ENCODE measurements around the gene C1orf21.

Gene C1orf21

DNA sequence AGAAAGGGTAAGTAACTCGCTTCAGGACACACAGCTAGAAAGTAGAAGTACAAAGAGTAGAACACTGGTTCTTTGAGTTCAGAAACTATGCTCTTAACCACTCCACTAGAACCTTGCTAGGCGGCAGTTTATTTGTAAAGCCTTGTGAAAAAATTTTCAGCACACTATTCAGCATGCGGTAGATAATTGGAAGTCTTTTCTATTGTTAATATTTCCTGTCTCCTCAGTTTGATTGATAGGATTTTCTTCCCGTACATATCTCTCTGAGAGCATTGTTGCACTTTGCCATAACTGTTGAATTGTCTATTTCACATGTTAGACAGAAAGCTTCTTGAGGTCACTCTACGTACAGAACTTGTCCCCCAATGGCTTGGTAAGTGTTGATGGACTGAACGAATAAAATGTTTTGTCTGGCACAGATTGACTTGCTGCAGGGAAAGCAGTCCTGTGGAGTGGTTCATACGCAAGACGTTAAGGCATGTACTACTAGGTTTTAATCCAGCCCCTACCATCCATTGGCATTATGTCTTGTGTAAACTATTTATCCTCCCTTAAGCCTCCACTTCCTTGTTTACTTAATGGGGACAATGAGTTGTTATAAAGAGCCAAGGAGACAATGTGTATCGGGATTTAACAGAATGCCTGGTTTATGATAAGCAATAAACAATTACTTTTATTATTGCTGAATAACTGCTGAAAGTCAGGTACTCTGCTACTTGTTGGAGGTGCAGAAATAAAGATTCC is 35.8 kb downstream of the C1orf21 start:
- no peak for DNase-seq

DNA sequence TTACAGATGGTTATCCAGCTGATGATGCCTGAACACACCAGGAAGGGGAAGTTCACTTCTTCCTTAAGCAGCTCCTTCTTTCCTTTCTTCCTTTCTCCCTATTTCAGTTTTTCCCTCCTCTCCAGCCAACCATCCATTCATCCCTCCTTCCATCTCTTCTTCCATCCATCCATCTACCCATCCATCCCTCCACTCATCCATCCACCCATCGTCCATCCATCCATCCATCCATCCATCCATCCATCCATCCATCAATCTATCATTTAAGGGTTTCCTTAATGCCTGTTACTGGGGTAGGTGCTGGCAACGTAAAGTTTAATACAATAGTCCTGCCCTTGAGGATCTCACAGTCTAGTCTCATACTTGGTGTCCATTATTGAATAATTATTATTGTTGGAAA is 36.8 kb downstream of the C1orf21 start:
- Histone ChIP-seq H3K36me3 (ENCODE audit: control insufficient read depth, insufficient read depth, low read length) (no peaks in the 10 kb centered on the region), H3K27me3 (replicated peaks; ENCODE audit: control insufficient read depth, insufficient read depth, low read length, poor library complexity, severe bottlenecking) (no peaks in the 10 kb centered on the region), H3K4me3 (ENCODE audit: insufficient read depth, low read depth, low read length, poor library complexity, severe bottlenecking) (no peak overlapping the region), H3K9me3 (ENCODE audit: control insufficient read depth, low read length) (no peaks in the 10 kb centered on the region), H3K4me1 (ENCODE audit: control insufficient read depth, insufficient read depth, low read length, poor library complexity, severe bottlenecking) (no peaks in the 10 kb centered on the region), H3K27ac (ENCODE audit: insufficient read depth, low read length, poor library complexity, severe bottlenecking) (no peak overlapping the region)
- DNase-seq: no peak

More for the DNA sequence above, 35.8 kb downstream of the C1orf21 start:
- H3K4me3 ChIP-seq (ENCODE audit: insufficient read depth, low read depth, low read length, poor library complexity, severe bottlenecking): no peak overlapping the region
- no peaks in the 10 kb centered on the region for H3K4me1 ChIP-seq (ENCODE audit: control insufficient read depth, insufficient read depth, low read length, poor library complexity, severe bottlenecking)
- no peak overlapping the region for H3K27ac ChIP-seq (ENCODE audit: insufficient read depth, low read length, poor library complexity, severe bottlenecking)
- H3K27me3 ChIP-seq (replicated peaks; ENCODE audit: control insufficient read depth, insufficient read depth, low read length, poor library complexity, severe bottlenecking): no peaks in the 10 kb centered on the region
- no peaks in the 10 kb centered on the region for H3K36me3 ChIP-seq (ENCODE audit: control insufficient read depth, insufficient read depth, low read length)
- no peaks in the 10 kb centered on the region for H3K9me3 ChIP-seq (ENCODE audit: control insufficient read depth, low read length)

DNA sequence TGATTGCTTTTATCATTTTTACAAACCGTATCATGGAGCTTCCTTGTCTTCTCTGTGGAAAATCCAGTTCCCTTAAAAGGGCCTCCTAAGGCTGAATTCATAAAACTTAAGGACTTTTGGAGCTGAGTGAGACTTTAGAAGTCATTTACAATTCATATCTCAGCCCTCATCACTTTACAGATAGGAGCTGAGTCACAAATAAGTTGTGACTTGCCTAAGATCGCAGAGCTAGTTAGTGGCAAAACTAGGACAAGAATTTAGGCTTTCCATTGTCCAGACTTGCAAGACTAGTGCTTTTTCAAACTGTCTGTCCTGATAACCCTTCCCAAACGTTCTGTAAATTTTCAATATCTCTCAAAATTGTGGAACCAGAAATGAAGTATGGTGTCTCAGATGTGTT is 37.3 kb downstream of the C1orf21 start:
- Histone ChIP-seq H3K36me3 (ENCODE audit: control insufficient read depth, insufficient read depth, low read length) (no peaks in the 10 kb centered on the region), H3K4me3 (ENCODE audit: insufficient read depth, low read depth, low read length, poor library complexity, severe bottlenecking) (no peak overlapping the region), H3K9me3 (ENCODE audit: control insufficient read depth, low read length) (no peaks in the 10 kb centered on the region), H3K27me3 (replicated peaks; ENCODE audit: control insufficient read depth, insufficient read depth, low read length, poor library complexity, severe bottlenecking) (no peaks in the 10 kb centered on the region), H3K27ac (ENCODE audit: insufficient read depth, low read length, poor library complexity, severe bottlenecking) (no peak overlapping the region), H3K4me1 (ENCODE audit: control insufficient read depth, insufficient read depth, low read length, poor library complexity, severe bottlenecking) (no peaks in the 10 kb centered on the region)
- DNase-seq: no peak

DNA sequence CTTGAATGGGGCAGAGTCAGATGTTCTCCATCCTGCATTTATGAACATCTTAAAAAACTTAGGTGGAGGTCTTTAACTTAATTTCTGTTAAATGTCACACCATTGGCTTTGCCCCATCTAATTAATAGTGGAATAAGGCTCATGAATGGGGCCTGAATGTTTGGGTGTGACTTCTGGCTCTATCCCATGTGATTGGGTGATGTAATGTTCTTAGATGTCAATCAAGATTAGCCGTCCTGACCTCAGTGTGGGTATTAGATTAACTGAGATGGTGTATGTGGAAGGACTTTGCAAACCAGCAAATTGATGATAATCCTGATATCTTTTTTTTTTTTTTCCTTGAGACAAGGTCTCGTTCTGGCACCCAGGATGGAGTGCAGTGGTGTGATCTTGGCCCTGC is 38.1 kb downstream of the C1orf21 start:
- Histone ChIP-seq H3K27ac (ENCODE audit: insufficient read depth, low read length, poor library complexity, severe bottlenecking) (no peak overlapping the region), H3K27me3 (replicated peaks; ENCODE audit: control insufficient read depth, insufficient read depth, low read length, poor library complexity, severe bottlenecking) (no peaks in the 10 kb centered on the region), H3K9me3 (ENCODE audit: control insufficient read depth, low read length) (no peaks in the 10 kb centered on the region), H3K4me3 (ENCODE audit: insufficient read depth, low read depth, low read length, poor library complexity, severe bottlenecking) (no peak overlapping the region), H3K4me1 (ENCODE audit: control insufficient read depth, insufficient read depth, low read length, poor library complexity, severe bottlenecking) (no peaks in the 10 kb centered on the region), H3K36me3 (ENCODE audit: control insufficient read depth, insufficient read depth, low read length) (no peaks in the 10 kb centered on the region)
- no peak for DNase-seq

DNA sequence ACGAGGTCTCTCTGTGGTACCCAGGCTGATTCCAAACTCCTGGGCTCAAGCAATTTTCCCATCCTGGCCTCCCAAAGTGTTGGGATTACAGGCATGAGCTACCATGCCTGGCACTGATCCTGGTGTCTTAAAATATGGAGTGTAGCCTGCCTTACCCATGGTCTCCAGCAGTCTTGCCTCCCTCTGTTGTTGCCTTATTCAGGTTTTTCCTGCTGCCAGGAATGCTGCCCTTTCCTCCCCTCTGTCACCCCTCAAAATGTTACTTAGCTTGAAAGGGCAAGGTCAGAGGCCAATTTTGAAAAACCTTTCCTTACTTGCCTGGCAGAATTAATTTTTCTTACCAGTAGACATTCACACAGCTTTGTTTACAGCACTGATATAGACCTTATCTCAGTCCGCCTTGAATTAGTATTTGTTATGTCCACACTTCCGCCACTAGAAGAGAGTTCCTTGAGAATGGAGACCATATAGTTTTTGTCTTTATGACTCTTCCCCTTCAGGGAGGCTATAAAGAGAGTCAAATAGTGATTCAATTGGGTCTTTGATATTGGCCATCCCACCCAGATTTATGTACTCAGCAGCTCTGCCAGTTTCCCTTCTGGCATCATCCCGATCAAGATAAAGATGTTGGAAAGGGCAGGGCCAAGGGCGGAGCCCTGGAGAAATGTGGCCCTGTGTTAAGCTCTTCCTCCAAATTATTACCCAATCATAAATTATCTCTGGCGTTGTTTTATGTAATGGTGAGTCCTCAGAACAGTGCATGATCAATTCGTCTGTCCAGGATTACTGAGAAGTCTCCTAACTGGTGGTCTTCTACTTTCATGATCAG is 38.8 kb downstream of the C1orf21 start:
- no peaks in the 10 kb centered on the region for H3K27me3 ChIP-seq (replicated peaks; ENCODE audit: control insufficient read depth, insufficient read depth, low read length, poor library complexity, severe bottlenecking)
- no peak for DNase-seq
- H3K9me3 ChIP-seq (ENCODE audit: control insufficient read depth, low read length): no peaks in the 10 kb centered on the region
- H3K36me3 ChIP-seq (ENCODE audit: control insufficient read depth, insufficient read depth, low read length): no peaks in the 10 kb centered on the region
- no peak overlapping the region for H3K4me3 ChIP-seq (ENCODE audit: insufficient read depth, low read depth, low read length, poor library complexity, severe bottlenecking)
- no peaks in the 10 kb centered on the region for H3K4me1 ChIP-seq (ENCODE audit: control insufficient read depth, insufficient read depth, low read length, poor library complexity, severe bottlenecking)
- no peak overlapping the region for H3K27ac ChIP-seq (ENCODE audit: insufficient read depth, low read length, poor library complexity, severe bottlenecking)

DNA sequence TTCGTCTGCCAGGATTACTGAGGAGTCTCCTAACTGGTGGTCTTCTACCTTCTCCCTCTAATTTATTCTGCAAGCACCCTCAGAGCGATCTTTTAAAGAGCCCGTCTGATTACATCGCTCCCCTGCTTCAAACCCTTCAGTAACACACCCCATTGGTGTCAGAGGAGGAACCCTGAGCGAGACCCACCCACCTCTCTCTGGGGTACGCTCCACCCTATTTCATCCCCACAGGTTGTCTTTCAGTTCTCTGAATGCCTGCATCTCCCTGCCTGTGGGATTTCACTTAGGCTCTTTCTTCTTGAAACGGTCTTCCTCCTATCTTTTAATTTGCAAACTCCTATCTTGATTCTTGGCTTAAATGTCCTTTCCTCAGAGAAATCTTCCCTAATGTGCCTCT is 39.4 kb downstream of the C1orf21 start:
- Histone ChIP-seq H3K9me3 (ENCODE audit: control insufficient read depth, low read length) (no peaks in the 10 kb centered on the region), H3K27ac (ENCODE audit: insufficient read depth, low read length, poor library complexity, severe bottlenecking) (no peak overlapping the region), H3K4me3 (ENCODE audit: insufficient read depth, low read depth, low read length, poor library complexity, severe bottlenecking) (no peak overlapping the region), H3K4me1 (ENCODE audit: control insufficient read depth, insufficient read depth, low read length, poor library complexity, severe bottlenecking) (no peaks in the 10 kb centered on the region), H3K27me3 (replicated peaks; ENCODE audit: control insufficient read depth, insufficient read depth, low read length, poor library complexity, severe bottlenecking) (no peaks in the 10 kb centered on the region), H3K36me3 (ENCODE audit: control insufficient read depth, insufficient read depth, low read length) (no peaks in the 10 kb centered on the region)
- no peak for DNase-seq

DNA sequence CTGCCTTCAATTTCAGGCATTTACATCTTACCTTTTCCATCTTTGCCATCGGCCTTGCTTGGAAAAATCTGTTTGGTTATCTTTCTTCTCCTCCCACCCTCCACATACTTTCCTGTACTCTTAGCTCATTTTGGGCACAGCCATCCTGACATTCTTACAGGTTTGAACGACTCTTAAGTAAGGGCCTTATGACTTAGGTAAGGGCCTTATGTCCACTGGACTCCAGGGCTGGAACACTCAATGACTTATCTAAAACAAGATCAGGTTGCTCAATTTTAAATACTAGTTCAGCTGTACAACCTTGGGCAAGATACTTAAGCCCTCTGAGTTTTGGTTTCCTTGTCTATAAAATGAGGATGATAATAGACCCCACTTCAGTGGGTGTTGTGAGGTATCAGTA is 40.9 kb downstream of the C1orf21 start:
- H3K4me3 ChIP-seq (ENCODE audit: insufficient read depth, low read depth, low read length, poor library complexity, severe bottlenecking): no peak overlapping the region
- no peak for DNase-seq
- H3K36me3 ChIP-seq (ENCODE audit: control insufficient read depth, insufficient read depth, low read length): no peaks in the 10 kb centered on the region
- no peaks in the 10 kb centered on the region for H3K9me3 ChIP-seq (ENCODE audit: control insufficient read depth, low read length)
- no peaks in the 10 kb centered on the region for H3K27me3 ChIP-seq (replicated peaks; ENCODE audit: control insufficient read depth, insufficient read depth, low read length, poor library complexity, severe bottlenecking)
- H3K27ac ChIP-seq (ENCODE audit: insufficient read depth, low read length, poor library complexity, severe bottlenecking): no peak overlapping the region
- no peaks in the 10 kb centered on the region for H3K4me1 ChIP-seq (ENCODE audit: control insufficient read depth, insufficient read depth, low read length, poor library complexity, severe bottlenecking)

DNA sequence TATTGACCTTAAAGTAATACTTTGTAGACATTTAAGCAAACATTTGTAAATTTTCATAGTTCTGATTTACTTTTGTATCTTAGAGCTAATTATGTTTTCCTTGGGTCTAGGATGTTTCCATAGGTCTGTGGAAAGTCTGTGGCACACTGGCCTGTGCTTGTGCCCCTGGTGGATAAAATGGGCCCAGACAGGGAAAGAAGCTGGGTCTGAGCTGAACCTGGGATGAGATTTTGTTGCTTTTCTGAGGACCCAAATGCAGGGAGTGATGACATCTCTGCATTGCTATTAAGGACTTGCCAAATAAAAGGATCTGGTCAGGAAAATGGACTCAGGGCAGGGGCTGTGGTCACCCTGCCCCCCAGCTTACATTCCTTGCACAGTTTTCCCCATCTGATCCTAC is 41.8 kb downstream of the C1orf21 start:
- H3K27me3 ChIP-seq (replicated peaks; ENCODE audit: control insufficient read depth, insufficient read depth, low read length, poor library complexity, severe bottlenecking): no peaks in the 10 kb centered on the region
- no peaks in the 10 kb centered on the region for H3K9me3 ChIP-seq (ENCODE audit: control insufficient read depth, low read length)
- DNase-seq: no peak
- H3K27ac ChIP-seq (ENCODE audit: insufficient read depth, low read length, poor library complexity, severe bottlenecking): no peak overlapping the region
- no peak overlapping the region for H3K4me3 ChIP-seq (ENCODE audit: insufficient read depth, low read depth, low read length, poor library complexity, severe bottlenecking)
- no peaks in the 10 kb centered on the region for H3K4me1 ChIP-seq (ENCODE audit: control insufficient read depth, insufficient read depth, low read length, poor library complexity, severe bottlenecking)
- no peaks in the 10 kb centered on the region for H3K36me3 ChIP-seq (ENCODE audit: control insufficient read depth, insufficient read depth, low read length)

DNA sequence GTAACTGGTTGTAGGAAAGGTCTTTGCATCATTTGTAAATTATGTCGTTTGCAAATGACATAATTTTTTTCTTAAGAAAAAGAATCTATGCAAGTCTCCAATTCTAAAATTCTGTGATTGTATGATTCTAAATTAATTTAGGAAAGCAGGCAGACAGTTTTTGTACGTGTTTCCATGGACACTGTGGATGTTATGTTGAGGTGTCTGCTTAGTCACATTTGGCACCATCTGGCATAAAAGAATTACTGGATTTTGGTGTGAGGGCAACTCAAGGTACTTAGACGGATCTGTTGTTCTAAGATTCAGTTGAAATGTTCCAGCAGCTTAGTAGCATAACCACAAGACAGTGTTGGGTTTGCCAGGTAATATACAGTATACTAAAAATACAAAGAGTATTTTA is 42.5 kb downstream of the C1orf21 start:
- no peaks in the 10 kb centered on the region for H3K36me3 ChIP-seq (ENCODE audit: control insufficient read depth, insufficient read depth, low read length)
- no peaks in the 10 kb centered on the region for H3K4me1 ChIP-seq (ENCODE audit: control insufficient read depth, insufficient read depth, low read length, poor library complexity, severe bottlenecking)
- H3K27ac ChIP-seq (ENCODE audit: insufficient read depth, low read length, poor library complexity, severe bottlenecking): no peak overlapping the region
- no peak overlapping the region for H3K4me3 ChIP-seq (ENCODE audit: insufficient read depth, low read depth, low read length, poor library complexity, severe bottlenecking)
- no peak for DNase-seq
- H3K9me3 ChIP-seq (ENCODE audit: control insufficient read depth, low read length): no peaks in the 10 kb centered on the region
- no peaks in the 10 kb centered on the region for H3K27me3 ChIP-seq (replicated peaks; ENCODE audit: control insufficient read depth, insufficient read depth, low read length, poor library complexity, severe bottlenecking)

DNA sequence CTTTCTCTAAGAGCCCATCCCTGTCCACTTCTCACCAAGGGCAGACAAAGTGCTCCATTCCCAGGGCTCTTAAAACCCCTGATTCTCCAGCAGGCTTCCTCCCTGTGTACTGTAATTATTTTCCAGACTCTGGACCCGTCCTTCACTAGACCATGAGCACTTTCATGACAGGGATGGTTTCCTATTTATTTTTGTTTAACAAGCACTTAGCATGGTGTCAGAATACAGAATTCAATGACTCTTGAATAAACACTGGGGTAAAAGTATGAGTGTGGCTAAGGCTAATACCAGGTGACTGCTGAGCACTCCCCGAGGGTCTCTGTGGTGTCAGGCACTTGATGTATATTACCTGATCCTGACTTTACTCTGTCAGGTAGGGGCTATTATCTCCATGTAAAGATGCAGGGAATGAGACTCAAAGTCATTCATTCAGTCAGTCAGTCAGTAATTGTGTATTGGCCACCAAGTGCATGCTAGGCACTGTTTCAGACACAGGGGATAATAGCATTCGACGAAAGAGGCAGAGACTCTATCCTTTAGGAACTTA is 47.2 kb downstream of the C1orf21 start:
- H3K27ac ChIP-seq (ENCODE audit: insufficient read depth, low read length, poor library complexity, severe bottlenecking): no peak overlapping the region
- no peaks in the 10 kb centered on the region for H3K27me3 ChIP-seq (replicated peaks; ENCODE audit: control insufficient read depth, insufficient read depth, low read length, poor library complexity, severe bottlenecking)
- no peaks in the 10 kb centered on the region for H3K36me3 ChIP-seq (ENCODE audit: control insufficient read depth, insufficient read depth, low read length)
- H3K4me3 ChIP-seq (ENCODE audit: insufficient read depth, low read depth, low read length, poor library complexity, severe bottlenecking): no peak overlapping the region
- no peaks in the 10 kb centered on the region for H3K9me3 ChIP-seq (ENCODE audit: control insufficient read depth, low read length)
- H3K4me1 ChIP-seq (ENCODE audit: control insufficient read depth, insufficient read depth, low read length, poor library complexity, severe bottlenecking): no peaks in the 10 kb centered on the region
- DNase-seq: no peak

Data from effector memory CD4-positive, alpha-beta T cell (primary cell).